Activated naive CD4-positive, alpha-beta T cell treated with anti-CD3 and anti-CD28 coated beads, Interleukin-2, amount 10 ng/mL, durations not matched to agents 7 days and 5 days (primary cell): ENCODE data around the gene EGLN2.
"Not testable (repeated sequence)": the region's sequence is repeated elsewhere in the genome, so short reads cannot be mapped to it uniquely, and the experiment has no call there.

ENCODE experiments used
- CTCF ChIA-PET: fragments of 350-600 bp; sonication (Branson Sonifier 250); formaldehyde crosslinking; loops from one replicate; lab custom pipeline; 2021; ENCODE audit warnings: antibody characterized with exemption; lab: Charles Lee
- DNase-seq: peaks from one replicate; pipeline ENCODE4 v3.0.0-alpha.2; 2020
- H3K27ac Mint-ChIP-seq: one replicate; pipeline ENCODE4 v1.8.0; 2021; ENCODE audit warnings: mild to moderate bottlenecking, moderate library complexity, mixed read lengths
- H3K27me3 Mint-ChIP-seq: one replicate; pipeline ENCODE4 v1.8.0; 2021; ENCODE audit warnings: mild to moderate bottlenecking, mixed read lengths
- H3K36me3 Mint-ChIP-seq: one replicate; pipeline ENCODE4 v1.8.0; 2021; ENCODE audit warnings: mixed read lengths
- H3K4me1 Mint-ChIP-seq: one replicate; pipeline ENCODE4 v1.8.0; 2021; ENCODE audit warnings: mixed read lengths
- H3K4me3 Mint-ChIP-seq: one replicate; pipeline ENCODE4 v1.8.0; 2021; ENCODE audit warnings: mild to moderate bottlenecking, moderate library complexity, mixed read lengths
- H3K9me3 Mint-ChIP-seq: one replicate; pipeline ENCODE4 v1.8.0; 2021; ENCODE audit warnings: mixed read lengths

EGLN2 gene

GRCh38 chr19:40763963-40764362, 35.0 kb upstream of the EGLN2 start:
- Mint-ChIP-seq H3K36me3 (peaks cover 63% of the 10 kb centered on the region), H3K4me3 (no peak overlapping the region), H3K27ac (peak overlapping the region; percentile 2)

GRCh38 chr19:40766385-40766784, 32.6 kb upstream of the EGLN2 start:
- not testable (repeated sequence) for H3K27ac Mint-ChIP-seq, H3K27me3 Mint-ChIP-seq, DNase-seq, H3K9me3 Mint-ChIP-seq, H3K4me3 Mint-ChIP-seq
- H3K36me3 Mint-ChIP-seq = peaks cover 64% of the 10 kb centered on the region
- CTCF ChIA-PET = interaction anchor here (1.0 kb wide), 1 partner anchor 13 kb away, joined by 4 read pairs; no protein-coding TSS in a partner anchor
- H3K4me1 Mint-ChIP-seq = peaks cover 51% of the 10 kb centered on the region

More at GRCh38 chr19:40763963-40764362, 35.0 kb upstream of the EGLN2 start:
- no peak for DNase-seq
- Mint-ChIP-seq H3K27me3 (no peaks in the 10 kb centered on the region), H3K9me3 (no peaks in the 10 kb centered on the region), H3K4me1 (peaks cover 47% of the 10 kb centered on the region)
- CTCF ChIA-PET = no interaction called here

GRCh38 chr19:40768869-40769268, 30.1 kb upstream of the EGLN2 start:
- H3K36me3 Mint-ChIP-seq = peaks cover 48% of the 10 kb centered on the region
- CTCF ChIA-PET = no interaction called here
- no peak for DNase-seq
- peaks cover 36% of the 10 kb centered on the region for H3K4me1 Mint-ChIP-seq
- no peak overlapping the region for H3K27ac Mint-ChIP-seq
- H3K9me3 Mint-ChIP-seq = peaks cover 9% of the 10 kb centered on the region
- H3K27me3 Mint-ChIP-seq = no peaks in the 10 kb centered on the region
- H3K4me3 Mint-ChIP-seq = no peak overlapping the region

GRCh38 chr19:40771101-40771862, 27.7 kb upstream of the EGLN2 start:
- H3K4me1 Mint-ChIP-seq = peaks cover 17% of the 10 kb centered on the region
- H3K27me3 Mint-ChIP-seq, H3K4me3 Mint-ChIP-seq, H3K27ac Mint-ChIP-seq, DNase-seq, CTCF ChIA-PET, H3K9me3 Mint-ChIP-seq: not testable (repeated sequence)
- H3K36me3 Mint-ChIP-seq = peaks cover 28% of the 10 kb centered on the region

DNA sequence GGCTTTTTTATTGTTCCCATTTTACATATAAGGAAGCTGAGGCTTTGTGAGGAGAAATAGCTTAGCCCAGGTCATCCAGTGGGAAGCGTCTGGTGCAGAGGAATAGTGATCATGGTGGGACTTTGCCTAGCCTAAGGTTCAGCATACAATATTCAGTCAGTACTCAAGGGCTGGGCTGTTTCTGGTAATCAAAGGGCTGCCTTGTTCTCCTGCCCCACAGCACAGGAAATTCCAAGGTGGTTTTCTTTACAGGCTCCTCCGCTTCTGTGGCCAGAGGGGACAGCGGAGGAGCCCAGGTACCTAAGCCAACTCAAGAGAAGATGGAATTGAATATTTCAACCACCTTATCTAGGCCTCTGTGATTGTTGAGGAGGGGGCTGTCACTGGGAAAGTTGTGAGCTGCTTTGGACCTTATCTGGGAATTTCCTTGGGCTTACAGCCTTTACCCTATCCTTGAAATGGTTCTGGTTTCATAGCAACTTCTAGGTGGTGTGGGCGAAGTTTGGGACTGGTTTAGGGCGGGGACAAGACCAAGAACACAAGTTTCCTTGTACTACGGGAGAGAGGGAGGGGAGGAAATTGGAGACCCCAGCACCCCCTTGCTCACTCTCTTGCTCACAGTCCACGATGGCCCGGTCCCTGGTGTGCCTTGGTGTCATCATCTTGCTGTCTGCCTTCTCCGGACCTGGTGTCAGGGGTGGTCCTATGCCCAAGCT, 23.9 kb upstream of the EGLN2 start, which contains the start of gene MIA:
Gene MIA (plus strand): TSS at position 606 of the 716 bp plus-strand sequence. CDS start 22 bp downstream, at position 628.
- no peaks in the 10 kb centered on the region for H3K27me3 Mint-ChIP-seq
- CTCF ChIA-PET = no interaction called here
- H3K27ac Mint-ChIP-seq = peak within 1 kb of the TSS; percentile 100

GRCh38 chr19:40775632-40776022, 23.4 kb upstream of the EGLN2 start:
- H3K4me1 Mint-ChIP-seq = peaks cover 44% of the 10 kb centered on the region
- CTCF ChIA-PET = interaction anchor here (3.8 kb wide), 1 partner anchor 31 kb away, joined by 23 read pairs; no protein-coding TSS in a partner anchor
- H3K36me3 Mint-ChIP-seq = peaks cover 21% of the 10 kb centered on the region
- peaks cover 9% of the 10 kb centered on the region for H3K9me3 Mint-ChIP-seq
- H3K27ac Mint-ChIP-seq = no peak overlapping the region
- H3K4me3 Mint-ChIP-seq = no peak overlapping the region
- no peaks in the 10 kb centered on the region for H3K27me3 Mint-ChIP-seq
- DNase-seq = no peak

More for the DNA sequence above, 23.9 kb upstream of the EGLN2 start, which contains the start of gene MIA:
- H3K4me3 Mint-ChIP-seq = no peak within 1 kb of the TSS
- peaks cover 42% of the 10 kb centered on the region for H3K4me1 Mint-ChIP-seq
- peaks cover 9% of the 10 kb centered on the region for H3K9me3 Mint-ChIP-seq
- H3K36me3 Mint-ChIP-seq = peaks cover 20% of the 10 kb centered on the region
- no peak for DNase-seq

- no peaks in the 10 kb centered on the region for H3K27me3 Mint-ChIP-seq
- no peak overlapping the region for H3K4me3 Mint-ChIP-seq
- peaks cover 18% of the 10 kb centered on the region for H3K36me3 Mint-ChIP-seq
- CTCF ChIA-PET = interaction anchor here (1.4 to 3.8 kb wide), 4 partner anchors 26 to 43 kb away, joined by 3 to 23 read pairs (median 6); partner anchors contain the start of gene ACTMAP
- H3K4me1 Mint-ChIP-seq = peaks cover 39% of the 10 kb centered on the region
- DNase-seq = no peak
- peaks cover 3% of the 10 kb centered on the region for H3K9me3 Mint-ChIP-seq
- H3K27ac Mint-ChIP-seq = peak overlapping the region; percentile 100
Observed at GRCh38 chr19:40776364-40776763, 22.6 kb upstream of the EGLN2 start.

DNA sequence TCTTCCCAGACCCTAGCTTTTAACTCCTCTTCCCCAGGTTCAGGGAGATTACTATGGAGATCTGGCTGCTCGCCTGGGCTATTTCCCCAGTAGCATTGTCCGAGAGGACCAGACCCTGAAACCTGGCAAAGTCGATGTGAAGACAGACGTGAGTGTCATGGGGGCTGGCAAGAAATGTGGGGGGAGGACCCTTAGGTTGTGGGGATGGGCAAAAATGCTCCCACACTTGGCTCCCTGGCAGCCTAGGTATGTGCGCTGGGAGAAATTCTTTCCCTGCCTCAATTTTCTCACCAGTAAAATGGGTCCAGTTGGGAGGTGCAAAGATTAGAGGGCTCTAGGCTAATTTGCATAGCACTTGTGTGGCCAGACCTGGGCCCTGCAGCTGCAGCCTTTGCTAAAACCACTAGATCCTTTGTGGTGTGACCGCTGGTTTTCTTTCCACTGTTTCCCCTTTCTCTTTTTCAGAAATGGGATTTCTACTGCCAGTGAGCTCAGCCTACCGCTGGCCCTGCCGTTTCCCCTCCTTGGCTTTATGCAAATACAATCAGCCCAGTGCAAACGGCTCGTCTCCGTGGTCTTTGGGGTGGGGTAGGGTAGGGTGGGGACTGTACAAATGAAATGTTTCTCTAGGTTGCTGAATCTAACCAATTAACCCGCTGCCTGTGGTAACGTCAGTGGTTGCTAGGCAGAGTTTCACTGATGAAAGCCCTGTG, 21.9 kb upstream of the EGLN2 start:
- H3K27ac Mint-ChIP-seq = peak overlapping the region; percentile 100
- H3K4me1 Mint-ChIP-seq = peaks cover 35% of the 10 kb centered on the region
- CTCF ChIA-PET = interaction anchor here (1.0 to 3.8 kb wide), 9 partner anchors 16 to 115 kb away, joined by 3 to 24 read pairs (median 7); partner anchors contain the start of genes ACTMAP and EGLN2
- H3K27me3 Mint-ChIP-seq = no peaks in the 10 kb centered on the region
- peak; percentile 96 for DNase-seq
- H3K4me3 Mint-ChIP-seq = peak overlapping the region; percentile 99
- H3K36me3 Mint-ChIP-seq = peaks cover 19% of the 10 kb centered on the region
- H3K9me3 Mint-ChIP-seq = no peaks in the 10 kb centered on the region

DNA sequence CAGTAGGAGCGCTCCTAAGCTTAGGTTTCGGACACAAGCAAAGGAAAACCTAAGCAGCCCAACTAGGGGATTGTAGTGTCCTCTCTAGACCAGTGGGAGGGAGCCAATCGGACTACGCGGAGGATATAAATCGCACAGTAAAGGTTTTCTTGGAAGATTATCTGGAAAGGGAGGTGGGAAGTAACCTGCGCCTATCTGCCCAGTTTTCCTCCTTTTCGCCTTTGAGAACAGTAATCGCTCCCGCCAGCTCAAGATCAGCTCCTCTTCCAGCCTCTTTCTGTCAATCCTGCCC, 21.4 kb upstream of the EGLN2 start:
- CTCF ChIA-PET = interaction anchor here (1.0 to 3.8 kb wide), 10 partner anchors 15 to 143 kb away, joined by 3 to 24 read pairs (median 6); partner anchors contain the start of genes ACTMAP and EGLN2
- Mint-ChIP-seq H3K9me3 (no peaks in the 10 kb centered on the region), H3K27ac (peak overlapping the region; percentile 100), H3K36me3 (peaks cover 20% of the 10 kb centered on the region), H3K4me1 (peaks cover 35% of the 10 kb centered on the region), H3K27me3 (no peaks in the 10 kb centered on the region), H3K4me3 (peak overlapping the region; percentile 99)
- no peak for DNase-seq

DNA sequence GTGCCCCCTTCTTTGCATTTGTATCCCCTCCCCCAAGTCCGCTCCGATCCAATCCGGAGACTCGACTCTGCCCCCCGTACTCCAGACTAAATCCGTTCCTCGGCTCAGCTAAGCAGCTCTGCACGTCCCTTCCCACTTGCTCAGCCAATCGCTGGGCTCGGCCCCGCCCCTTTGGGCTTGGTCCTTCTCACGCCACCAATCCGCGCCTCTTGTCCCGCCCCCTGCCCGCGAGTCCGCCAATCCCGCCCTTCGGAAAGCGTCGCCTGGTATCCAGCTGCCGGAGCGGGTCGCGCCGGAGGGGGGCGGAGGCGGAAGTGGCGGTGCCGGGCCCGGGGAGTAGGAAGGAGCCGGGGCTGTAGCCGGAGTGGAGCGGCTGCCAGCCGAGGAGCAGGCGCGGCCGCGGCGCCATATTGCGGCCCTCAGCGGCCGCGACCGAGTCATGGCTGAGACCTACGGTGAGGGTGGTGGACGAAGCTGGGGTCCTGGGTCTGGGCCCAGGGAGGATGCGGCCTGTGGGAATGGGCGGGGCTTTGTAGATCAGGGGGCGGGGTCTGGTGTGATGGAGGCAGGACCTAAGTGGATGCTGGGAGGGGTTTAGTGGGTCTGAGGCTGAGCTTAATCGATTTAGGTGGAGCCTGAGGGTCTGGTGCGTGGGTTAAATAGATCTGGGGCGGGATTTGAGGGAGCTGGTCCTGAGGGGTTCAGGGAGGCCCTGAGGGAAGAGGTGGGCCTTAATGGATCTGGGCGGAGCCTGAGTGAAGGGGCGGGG, 20.9 kb upstream of the EGLN2 start, which contains the start of gene RAB4B:
Gene RAB4B (plus strand): TSS at position 311 of the 769 bp plus-strand sequence. CDS start 129 bp downstream, at position 440.
- no peaks in the 10 kb centered on the region for H3K27me3 Mint-ChIP-seq
- H3K9me3 Mint-ChIP-seq = no peaks in the 10 kb centered on the region
- peak within 1 kb of the TSS; percentile 99 for H3K4me3 Mint-ChIP-seq
- CTCF ChIA-PET = interaction anchor here (1.0 to 3.8 kb wide), 11 partner anchors 12 to 143 kb away, joined by 3 to 24 read pairs (median 6); partner anchors contain the start of genes ACTMAP and EGLN2
- H3K36me3 Mint-ChIP-seq = peaks cover 21% of the 10 kb centered on the region
- H3K4me1 Mint-ChIP-seq = peaks cover 35% of the 10 kb centered on the region
- H3K27ac Mint-ChIP-seq = peak within 1 kb of the TSS; percentile 100
- peak; percentile 100 for DNase-seq

DNA sequence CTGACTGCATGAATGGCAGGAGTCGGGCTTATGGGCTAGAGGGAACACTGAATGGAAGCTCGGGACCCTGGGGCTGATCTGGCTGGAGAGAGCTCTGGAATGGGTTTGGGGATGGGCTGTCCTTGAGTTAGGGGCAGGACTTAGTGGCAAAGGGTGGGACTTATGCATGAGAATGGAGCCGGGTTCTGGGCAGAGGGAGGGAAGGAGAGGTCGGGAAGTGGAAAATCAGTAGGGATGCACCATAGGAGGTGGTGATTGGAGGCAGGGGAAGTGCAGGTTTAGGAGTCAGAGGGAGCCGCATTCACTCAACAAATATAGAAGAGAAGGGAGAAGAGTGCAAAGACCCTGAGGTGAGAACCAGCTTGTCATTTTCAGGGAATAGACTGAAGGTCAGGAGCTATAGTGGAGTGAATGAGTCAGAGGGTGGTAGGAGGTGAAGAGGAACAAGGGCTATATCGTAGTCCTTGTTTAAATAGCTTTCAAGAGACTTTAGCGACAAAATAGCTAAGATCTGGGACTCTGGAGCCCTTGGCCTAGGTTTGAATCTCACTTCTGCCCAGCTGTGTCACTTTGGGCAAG, 20.2 kb upstream of the EGLN2 start:
- H3K36me3 Mint-ChIP-seq = peaks cover 25% of the 10 kb centered on the region
- peaks cover 35% of the 10 kb centered on the region for H3K4me1 Mint-ChIP-seq
- CTCF ChIA-PET = interaction anchor here (1.2 to 3.8 kb wide), 9 partner anchors 13 to 144 kb away, joined by 3 to 24 read pairs (median 6); partner anchors contain the start of genes ACTMAP and EGLN2
- H3K9me3 Mint-ChIP-seq = no peaks in the 10 kb centered on the region
- peak overlapping the region; percentile 99 for H3K4me3 Mint-ChIP-seq
- H3K27me3 Mint-ChIP-seq = no peaks in the 10 kb centered on the region
- no peak for DNase-seq
- H3K27ac Mint-ChIP-seq = peak overlapping the region; percentile 100

DNA sequence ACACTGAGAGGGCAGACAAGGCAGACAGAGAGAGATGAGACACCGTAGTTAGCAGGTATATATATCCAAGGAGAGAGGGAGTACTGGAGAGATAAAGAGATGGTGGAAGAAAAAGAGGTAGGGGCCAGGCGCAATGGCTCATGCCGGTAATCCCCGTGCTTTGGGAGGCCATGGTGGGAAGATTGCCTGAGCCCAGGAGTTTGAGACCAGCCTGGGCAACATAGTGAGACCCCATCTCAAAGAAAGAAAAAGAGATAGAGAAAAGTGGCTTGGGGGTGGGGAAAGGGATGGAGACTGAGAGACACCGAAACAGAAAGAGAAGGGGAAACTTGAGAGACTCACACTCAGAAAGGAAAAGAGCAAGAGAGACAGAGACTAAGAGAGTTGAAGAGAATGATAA, 18.4 kb upstream of the EGLN2 start:
- CTCF ChIA-PET = interaction anchor here (3.0 kb wide), 1 partner anchor 17 kb away, joined by 24 read pairs; the partner anchor contains the start of gene EGLN2
- no peaks in the 10 kb centered on the region for H3K27me3 Mint-ChIP-seq
- H3K4me1 Mint-ChIP-seq = peaks cover 36% of the 10 kb centered on the region
- no peak overlapping the region for H3K4me3 Mint-ChIP-seq
- no peaks in the 10 kb centered on the region for H3K9me3 Mint-ChIP-seq
- H3K36me3 Mint-ChIP-seq = peaks cover 27% of the 10 kb centered on the region
- no peak overlapping the region for H3K27ac Mint-ChIP-seq
- DNase-seq = no peak

DNA sequence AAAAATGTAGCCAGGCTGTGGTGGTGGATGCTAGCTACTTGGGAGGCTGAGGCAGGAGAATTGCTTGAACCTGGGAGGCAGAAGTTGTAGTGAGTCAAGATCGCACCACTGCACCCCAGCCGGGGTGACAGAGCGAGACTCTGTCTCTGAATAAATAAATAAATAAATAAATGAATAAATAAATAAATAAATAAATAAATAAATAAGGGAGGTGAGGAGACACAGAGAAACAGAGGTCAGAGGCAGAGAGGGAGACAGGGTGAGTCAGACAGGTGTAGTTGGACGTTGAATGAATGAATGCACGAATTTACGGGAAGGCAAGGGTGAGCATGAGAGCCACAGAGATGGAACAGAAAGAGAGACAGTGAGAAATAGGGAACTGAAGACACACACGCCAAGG, 17.9 kb upstream of the EGLN2 start:
- no peak for DNase-seq
- peaks cover 27% of the 10 kb centered on the region for H3K36me3 Mint-ChIP-seq
- H3K4me3 Mint-ChIP-seq = no peak overlapping the region
- no peaks in the 10 kb centered on the region for H3K27me3 Mint-ChIP-seq
- H3K27ac Mint-ChIP-seq = no peak overlapping the region
- CTCF ChIA-PET = no interaction called here
- no peaks in the 10 kb centered on the region for H3K9me3 Mint-ChIP-seq
- H3K4me1 Mint-ChIP-seq = peaks cover 36% of the 10 kb centered on the region
